Stimulated activated memory B cell treated with anti-CD40 and anti-IgM and Interleukin-4, amounts not matched to agents 10 μg/mL and 1 μg/mL and 100 μg/mL, for 72 hours (primary cell): ENCODE data around the gene ABITRAM.
"Not testable (repeated sequence)": the region's sequence is repeated elsewhere in the genome, so short reads cannot be mapped to it uniquely, and the experiment has no call there.

Experiments
- ATAC-seq: fragments of 150-1000 bp; cut with Tn5 transposase; 2 replicates; pipeline ENCODE4 v1.10.0; 2021
- H3K27ac Mint-ChIP-seq: one replicate; pipeline ENCODE4 v1.8.0; 2022; ENCODE audit warnings: mild to moderate bottlenecking, mixed read lengths
- H3K27me3 Mint-ChIP-seq: one replicate; pipeline ENCODE4 v1.8.0; 2022; ENCODE audit warnings: mixed read lengths
- H3K36me3 Mint-ChIP-seq: one replicate; pipeline ENCODE4 v1.8.0; 2022; ENCODE audit warnings: mixed read lengths
- H3K4me1 Mint-ChIP-seq: one replicate; pipeline ENCODE4 v1.8.0; 2022; ENCODE audit warnings: mixed read lengths
- H3K4me3 Mint-ChIP-seq: one replicate; pipeline ENCODE4 v1.8.0; 2022; ENCODE audit warnings: mild to moderate bottlenecking, moderate library complexity, mixed read lengths
- H3K9me3 Mint-ChIP-seq: one replicate; pipeline ENCODE4 v1.8.0; 2022; ENCODE audit warnings: mixed read lengths

Gene ABITRAM

DNA sequence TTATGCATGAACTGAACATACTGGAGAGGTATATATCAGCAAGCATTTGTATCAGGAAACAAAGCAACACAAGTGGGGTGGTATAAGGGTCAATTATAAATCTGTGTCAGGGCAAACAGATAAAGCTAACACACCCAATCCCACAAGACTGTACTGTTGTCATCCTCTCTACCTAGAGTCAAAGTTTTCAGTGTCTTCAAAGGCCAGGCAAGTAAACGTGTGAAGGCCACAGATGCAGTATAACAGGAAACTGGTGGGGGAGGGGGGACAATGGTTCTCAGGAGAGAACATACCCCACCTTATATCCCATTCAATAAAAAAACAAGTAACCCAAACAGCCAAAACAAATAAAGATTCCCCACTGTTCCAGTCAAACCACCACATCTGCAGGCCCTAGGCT, 22.4 kb upstream of the ABITRAM start:
- H3K27ac Mint-ChIP-seq, result no peak overlapping the region
- no peaks in the 10 kb centered on the region for H3K4me1 Mint-ChIP-seq
- H3K27me3 Mint-ChIP-seq, result no peaks in the 10 kb centered on the region
- no peak for ATAC-seq
- peaks cover 63% of the 10 kb centered on the region for H3K36me3 Mint-ChIP-seq
- H3K4me3 Mint-ChIP-seq, result no peak overlapping the region
- no peaks in the 10 kb centered on the region for H3K9me3 Mint-ChIP-seq

DNA sequence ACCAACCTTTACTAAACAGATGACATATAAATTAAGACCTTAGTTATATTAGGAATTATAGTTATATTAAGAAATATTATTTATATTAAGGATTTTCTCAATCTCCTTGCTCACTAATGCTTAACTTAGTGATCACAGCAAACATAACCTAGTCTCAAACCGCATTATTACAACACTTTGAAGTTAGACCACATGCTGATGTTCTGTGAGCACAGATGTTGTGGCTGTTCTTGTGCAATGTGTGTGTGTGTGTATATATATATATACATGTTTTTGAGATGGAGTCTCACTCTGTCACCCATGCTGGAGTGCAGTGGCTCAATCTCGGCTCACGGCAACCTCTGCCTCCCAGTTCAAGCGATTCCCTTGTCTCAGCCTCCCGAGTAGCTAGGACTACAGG, 20.8 kb upstream of the ABITRAM start:
- Mint-ChIP-seq H3K36me3 (peaks cover 60% of the 10 kb centered on the region), H3K4me1 (no peaks in the 10 kb centered on the region), H3K4me3 (no peak overlapping the region), H3K9me3 (no peaks in the 10 kb centered on the region), H3K27me3 (no peaks in the 10 kb centered on the region), H3K27ac (no peak overlapping the region)
- no peak for ATAC-seq

DNA sequence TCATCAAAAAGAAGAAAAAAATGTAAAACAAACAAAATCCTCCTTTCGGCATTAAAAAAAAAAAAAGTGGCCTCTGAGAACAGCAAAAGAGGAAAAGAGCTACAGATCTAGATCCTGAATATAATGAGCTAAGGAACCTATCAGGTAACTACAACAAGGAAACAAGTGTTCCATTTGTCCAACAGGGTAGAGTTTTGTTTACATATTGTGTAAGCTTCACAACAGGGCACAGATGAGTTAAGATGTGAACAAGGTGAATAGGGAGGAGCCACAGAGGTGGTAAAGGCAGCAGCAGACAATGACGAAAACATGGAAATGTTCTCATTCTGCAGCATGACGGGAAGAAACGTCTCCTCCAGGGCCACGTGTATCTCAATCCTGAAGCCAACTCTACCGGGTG, 14.7 kb upstream of the ABITRAM start:
- Mint-ChIP-seq H3K27me3 (no peaks in the 10 kb centered on the region), H3K4me3 (no peak overlapping the region), H3K36me3 (peaks cover 66% of the 10 kb centered on the region), H3K27ac (no peak overlapping the region), H3K4me1 (no peaks in the 10 kb centered on the region), H3K9me3 (no peaks in the 10 kb centered on the region)
- ATAC-seq, result no peak

DNA sequence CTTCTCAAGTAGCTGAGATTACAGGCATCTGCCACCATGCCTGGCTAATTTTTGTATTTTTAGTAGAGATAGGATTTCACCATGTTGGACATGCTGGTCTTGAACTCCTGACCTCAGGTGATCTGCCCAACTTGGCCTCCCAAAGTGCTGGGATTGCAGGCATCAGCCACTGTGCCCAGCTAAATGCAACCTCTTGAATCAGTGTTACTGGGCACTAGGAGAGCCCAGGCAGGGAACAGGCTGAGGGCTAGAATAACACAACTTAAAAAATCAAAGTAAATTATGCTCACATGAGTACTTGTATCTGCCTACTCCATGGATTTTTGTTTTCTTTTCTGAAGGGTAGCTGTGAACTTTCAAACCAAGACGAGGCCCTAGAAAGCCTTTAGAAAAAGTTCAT, 13.8 kb upstream of the ABITRAM start:
- not testable (repeated sequence) for H3K27me3 Mint-ChIP-seq, ATAC-seq, H3K4me1 Mint-ChIP-seq, H3K27ac Mint-ChIP-seq, H3K9me3 Mint-ChIP-seq, H3K4me3 Mint-ChIP-seq
- peaks cover 71% of the 10 kb centered on the region for H3K36me3 Mint-ChIP-seq

DNA sequence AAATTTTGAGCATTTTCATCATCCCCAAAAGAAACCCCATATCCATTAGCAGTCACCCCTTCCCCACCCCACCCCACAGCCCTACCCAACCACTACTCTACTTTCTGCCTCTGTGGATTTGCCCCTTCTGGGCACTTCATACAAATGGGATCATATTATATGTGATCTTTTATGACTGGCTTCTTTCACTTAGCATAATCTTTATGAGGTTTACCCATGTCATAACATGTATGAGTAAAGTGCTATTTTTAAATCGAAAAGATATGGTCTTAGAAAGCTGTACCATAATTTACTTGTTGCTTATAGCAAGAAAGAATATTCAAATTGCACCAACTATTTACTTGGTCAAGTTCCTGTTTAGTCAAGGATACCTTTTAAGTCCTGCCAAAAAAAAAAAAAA, 13.0 kb upstream of the ABITRAM start:
- Mint-ChIP-seq H3K4me3 (no peak overlapping the region), H3K36me3 (peaks cover 71% of the 10 kb centered on the region), H3K4me1 (no peaks in the 10 kb centered on the region), H3K27ac (no peak overlapping the region), H3K9me3 (no peaks in the 10 kb centered on the region), H3K27me3 (no peaks in the 10 kb centered on the region)
- ATAC-seq, result no peak

DNA sequence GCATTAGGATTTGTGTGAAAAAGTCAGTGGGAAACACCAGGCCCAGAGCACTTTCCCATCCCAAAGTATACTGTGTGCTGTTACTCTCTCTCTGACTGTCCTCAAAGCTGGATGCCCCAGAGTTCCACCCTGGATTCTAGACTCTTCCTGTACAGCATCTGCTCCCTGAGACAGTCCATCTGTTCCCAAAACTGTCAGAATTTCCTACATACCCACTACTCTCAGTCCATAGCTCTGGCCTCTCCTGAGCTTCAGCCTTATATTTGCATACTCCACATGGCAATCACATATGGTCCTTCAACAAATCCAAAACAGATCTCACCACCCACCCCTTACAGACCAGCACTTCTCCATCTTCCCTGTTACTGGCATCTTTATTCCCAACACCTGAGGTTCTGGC, 9.7 kb upstream of the ABITRAM start:
- H3K4me3 Mint-ChIP-seq, result no peak overlapping the region
- H3K27ac Mint-ChIP-seq, result no peak overlapping the region
- no peaks in the 10 kb centered on the region for H3K9me3 Mint-ChIP-seq
- H3K27me3 Mint-ChIP-seq, result no peaks in the 10 kb centered on the region
- no peak for ATAC-seq
- peaks cover 78% of the 10 kb centered on the region for H3K36me3 Mint-ChIP-seq
- no peaks in the 10 kb centered on the region for H3K4me1 Mint-ChIP-seq

DNA sequence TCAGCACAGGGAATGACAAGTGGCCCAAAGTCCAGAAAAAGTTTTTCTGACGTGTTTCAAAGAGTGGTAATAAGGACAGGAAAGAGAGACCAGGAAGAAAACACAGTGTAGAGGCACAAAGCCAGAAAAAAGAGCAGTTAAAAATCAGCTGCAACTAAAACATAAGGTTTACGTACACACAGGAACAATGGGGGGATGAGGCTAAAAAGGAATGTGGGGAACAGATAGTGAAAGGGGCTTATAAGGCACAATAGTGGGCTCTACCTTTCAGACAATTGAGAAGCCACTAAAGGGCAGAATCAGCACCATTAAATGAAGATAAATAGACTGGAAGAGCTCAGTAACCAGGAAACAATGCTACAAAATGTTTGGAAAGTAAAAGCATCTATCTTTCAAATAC, 5.8 kb upstream of the ABITRAM start:
- Mint-ChIP-seq H3K27ac (no peak overlapping the region), H3K36me3 (peaks cover 57% of the 10 kb centered on the region), H3K4me1 (peaks cover 10% of the 10 kb centered on the region), H3K4me3 (no peak overlapping the region), H3K9me3 (no peaks in the 10 kb centered on the region), H3K27me3 (no peaks in the 10 kb centered on the region)
- no peak for ATAC-seq

DNA sequence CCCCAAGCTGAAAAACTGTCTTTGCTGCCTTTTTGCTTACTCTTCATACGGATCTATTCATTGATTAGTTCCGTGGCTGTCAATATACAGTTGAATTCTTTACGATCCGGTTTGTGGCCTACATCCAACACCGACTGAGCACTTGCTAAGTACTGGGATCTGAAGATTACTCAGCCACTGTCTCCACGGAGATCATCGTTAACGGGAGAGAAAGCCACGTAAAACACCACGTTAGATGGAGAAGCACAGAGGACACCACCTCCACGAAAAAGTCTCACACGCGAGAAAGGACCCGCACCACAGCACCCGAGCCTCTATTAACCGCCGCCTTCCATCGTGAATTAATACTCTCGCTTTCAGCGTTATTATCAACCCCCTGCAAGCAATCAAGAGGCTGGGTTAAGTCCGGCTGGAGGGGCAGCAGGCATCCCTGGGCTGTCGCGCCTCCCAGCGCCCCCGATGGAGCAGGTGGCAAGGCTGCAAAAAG, 926 bp upstream of the ABITRAM start:
- H3K27me3 Mint-ChIP-seq, result no peaks in the 10 kb centered on the region
- no peaks in the 10 kb centered on the region for H3K9me3 Mint-ChIP-seq
- peaks cover 28% of the 10 kb centered on the region for H3K4me1 Mint-ChIP-seq
- peaks cover 12% of the 10 kb centered on the region for H3K36me3 Mint-ChIP-seq
- peak overlapping the region; percentile 98 for H3K4me3 Mint-ChIP-seq
- H3K27ac Mint-ChIP-seq, result peak overlapping the region; percentile 94
- ATAC-seq, result no peak

DNA sequence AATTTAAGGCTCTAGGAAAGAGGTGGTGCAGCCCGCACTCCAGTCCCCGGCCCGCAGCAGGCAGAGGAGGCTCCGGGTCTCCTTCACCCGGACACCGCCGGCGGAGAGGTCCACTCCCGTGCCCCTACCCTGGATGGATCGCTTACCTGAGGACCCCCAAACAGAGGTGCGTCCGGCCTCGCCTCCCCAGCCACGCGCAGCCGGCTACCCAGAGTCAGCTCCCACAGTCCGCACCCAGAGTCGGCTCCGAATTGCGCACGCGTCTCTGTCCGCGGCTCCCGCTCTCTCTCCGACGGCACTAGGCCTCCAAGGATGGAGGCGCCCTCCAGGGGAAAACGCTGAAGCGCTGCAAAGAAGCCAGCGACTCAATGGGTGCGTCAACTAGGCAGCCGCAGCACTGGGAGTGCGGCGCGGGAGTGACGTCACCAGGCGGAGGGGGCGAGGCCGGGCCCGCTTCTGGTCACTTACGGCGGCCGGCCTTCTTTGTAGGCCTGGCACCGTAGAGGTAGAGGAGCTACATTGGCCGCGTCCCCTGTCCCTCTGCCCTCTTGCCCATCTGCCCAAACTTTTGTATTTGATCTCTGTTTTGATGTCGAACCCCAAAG, 380 bp upstream of the ABITRAM start, which contains the start of gene ELP1:
Gene ELP1 (minus strand): TSS at position 407 of the 605 bp plus-strand sequence. CDS start 2,978 bp downstream, outside the sequence.
- Mint-ChIP-seq H3K27ac (peak within 1 kb of the TSS; percentile 94), H3K4me1 (peaks cover 28% of the 10 kb centered on the region), H3K4me3 (peak within 1 kb of the TSS; percentile 98), H3K9me3 (no peaks in the 10 kb centered on the region), H3K27me3 (no peaks in the 10 kb centered on the region), H3K36me3 (peaks cover 8% of the 10 kb centered on the region)
- peak; percentile 95 for ATAC-seq

DNA sequence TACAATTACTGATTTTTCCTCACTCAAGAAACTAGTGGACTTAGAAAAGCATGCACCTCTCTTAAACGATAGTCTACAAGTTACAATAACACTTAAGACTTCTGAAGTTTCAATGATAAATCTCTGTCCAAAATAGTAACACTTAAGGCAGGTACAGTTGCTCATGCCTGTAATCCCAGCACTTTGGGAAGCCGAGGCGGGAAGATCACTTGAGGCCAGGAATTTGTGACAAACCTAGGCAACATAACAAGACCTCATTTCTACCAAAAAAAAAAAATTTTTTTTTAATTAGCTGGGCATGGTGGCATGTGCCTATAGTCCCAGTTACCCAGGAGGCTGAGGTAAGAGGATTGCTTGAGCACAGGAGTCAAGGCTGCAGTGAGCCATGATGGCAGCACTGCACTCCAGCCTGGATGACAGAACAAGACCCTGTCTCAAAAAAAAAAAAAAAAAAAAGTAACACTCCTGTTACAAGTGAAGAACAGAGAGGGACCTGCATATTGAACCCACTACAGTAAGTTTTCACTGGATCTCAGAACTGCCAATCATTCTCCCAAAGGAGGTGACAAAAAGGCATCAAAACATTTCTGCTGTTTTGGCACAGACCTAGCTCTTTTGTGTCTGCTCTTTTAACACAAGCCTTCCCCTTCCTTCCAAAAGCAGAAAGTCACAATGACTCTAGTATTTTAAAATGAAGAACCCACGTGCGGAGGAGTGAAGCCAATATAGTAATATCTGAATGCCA, 3.5 kb downstream of the ABITRAM start:
- no peaks in the 10 kb centered on the region for H3K9me3 Mint-ChIP-seq
- peaks cover 24% of the 10 kb centered on the region for H3K4me1 Mint-ChIP-seq
- H3K4me3 Mint-ChIP-seq, result no peak overlapping the region
- ATAC-seq, result no peak
- H3K36me3 Mint-ChIP-seq, result peaks cover 21% of the 10 kb centered on the region
- H3K27me3 Mint-ChIP-seq, result no peaks in the 10 kb centered on the region
- no peak overlapping the region for H3K27ac Mint-ChIP-seq

DNA sequence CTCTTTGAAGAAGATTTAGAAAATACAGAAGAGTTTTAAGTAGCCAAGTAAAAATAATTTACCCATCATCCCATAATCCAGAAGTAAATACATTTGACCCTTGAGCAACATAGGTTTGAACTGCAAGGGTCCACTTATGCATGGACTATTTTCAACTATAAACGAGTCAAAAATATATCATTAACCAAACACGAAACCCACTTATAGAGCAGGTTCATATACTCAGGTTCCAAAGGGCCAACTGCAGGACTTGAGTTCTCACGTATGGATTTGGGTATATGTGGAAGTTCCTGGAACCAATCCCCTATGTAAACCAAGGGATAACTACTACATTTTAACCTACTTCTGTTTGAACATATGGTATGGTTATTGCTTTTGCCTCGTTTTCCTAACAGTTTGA, 5.8 kb downstream of the ABITRAM start:
- Mint-ChIP-seq H3K9me3 (no peaks in the 10 kb centered on the region), H3K4me1 (peaks cover 4% of the 10 kb centered on the region), H3K36me3 (peaks cover 21% of the 10 kb centered on the region), H3K4me3 (no peak overlapping the region), H3K27me3 (no peaks in the 10 kb centered on the region), H3K27ac (no peak overlapping the region)
- no peak for ATAC-seq

DNA sequence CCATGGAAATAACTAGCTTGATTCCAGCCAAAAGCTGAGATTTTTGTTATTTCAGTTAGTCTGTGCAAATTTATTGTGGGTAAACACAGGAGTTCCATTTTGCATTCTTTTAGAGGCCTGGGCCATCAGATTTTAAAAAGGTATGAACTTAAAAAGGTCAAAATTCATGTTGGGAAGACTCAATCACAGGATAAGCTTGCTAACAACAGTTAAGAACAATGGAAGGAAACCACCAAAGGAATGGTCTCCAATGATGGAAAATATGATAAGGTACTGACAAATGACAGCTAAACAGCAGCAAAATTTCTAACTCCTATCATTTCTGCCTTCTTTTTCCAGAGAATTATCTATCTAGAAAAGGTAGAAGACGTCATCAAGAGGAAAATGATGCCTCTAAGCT, 16.0 kb downstream of the ABITRAM start:
- Mint-ChIP-seq H3K4me3 (no peak overlapping the region), H3K4me1 (no peaks in the 10 kb centered on the region), H3K27me3 (no peaks in the 10 kb centered on the region), H3K36me3 (no peaks in the 10 kb centered on the region), H3K27ac (no peak overlapping the region), H3K9me3 (no peaks in the 10 kb centered on the region)
- no peak for ATAC-seq

DNA sequence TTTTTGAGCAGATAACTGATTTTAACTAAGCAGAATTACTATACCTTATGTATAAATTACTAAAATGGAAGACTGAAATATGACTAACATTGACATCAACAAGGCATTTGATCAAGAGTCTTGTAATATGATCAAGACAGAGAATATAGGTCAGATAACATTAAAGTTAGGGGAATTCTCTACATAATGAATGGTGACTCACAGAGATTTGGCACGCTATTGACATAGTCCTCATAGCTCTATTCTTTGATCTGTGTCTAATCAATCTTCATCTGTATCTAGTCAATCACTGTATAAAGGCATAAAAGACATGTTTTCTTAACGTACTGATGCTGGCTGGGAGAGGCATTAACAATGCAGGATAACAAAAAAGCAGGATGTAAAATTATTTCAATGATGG, 17.4 kb downstream of the ABITRAM start:
- Mint-ChIP-seq H3K36me3 (no peaks in the 10 kb centered on the region), H3K27ac (no peak overlapping the region), H3K9me3 (no peaks in the 10 kb centered on the region), H3K27me3 (no peaks in the 10 kb centered on the region), H3K4me1 (no peaks in the 10 kb centered on the region), H3K4me3 (no peak overlapping the region)
- ATAC-seq, result no peak

DNA sequence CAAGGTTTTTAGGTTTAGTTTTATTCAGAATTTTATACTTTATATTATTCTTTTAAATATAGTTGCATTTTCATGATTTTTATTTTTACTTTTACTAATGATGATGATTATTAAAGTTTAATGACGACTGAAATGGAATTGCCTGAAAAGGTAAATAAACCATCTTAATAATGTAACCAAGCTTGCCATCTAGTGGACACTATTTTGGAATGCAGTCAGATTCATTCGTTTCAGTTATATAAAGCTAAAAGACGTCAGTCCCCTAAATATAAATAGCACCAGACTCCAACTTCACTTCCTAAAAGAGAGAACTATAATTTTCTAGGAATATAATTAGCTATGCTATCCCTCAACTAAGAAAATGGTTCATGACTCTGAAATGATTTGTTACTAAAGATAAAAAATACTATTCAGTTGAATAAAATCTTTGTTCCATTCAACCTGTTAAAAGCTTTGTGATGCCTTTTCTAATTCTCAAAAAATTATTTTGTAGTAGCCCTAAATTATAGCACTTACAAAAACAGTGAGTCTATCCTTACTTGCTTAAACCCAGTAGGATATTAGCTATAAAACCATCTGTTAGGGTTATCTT, 19.9 kb downstream of the ABITRAM start:
- Mint-ChIP-seq H3K4me3 (no peak overlapping the region), H3K27ac (no peak overlapping the region), H3K9me3 (no peaks in the 10 kb centered on the region), H3K36me3 (no peaks in the 10 kb centered on the region), H3K27me3 (no peaks in the 10 kb centered on the region), H3K4me1 (no peaks in the 10 kb centered on the region)
- ATAC-seq, result no peak

DNA sequence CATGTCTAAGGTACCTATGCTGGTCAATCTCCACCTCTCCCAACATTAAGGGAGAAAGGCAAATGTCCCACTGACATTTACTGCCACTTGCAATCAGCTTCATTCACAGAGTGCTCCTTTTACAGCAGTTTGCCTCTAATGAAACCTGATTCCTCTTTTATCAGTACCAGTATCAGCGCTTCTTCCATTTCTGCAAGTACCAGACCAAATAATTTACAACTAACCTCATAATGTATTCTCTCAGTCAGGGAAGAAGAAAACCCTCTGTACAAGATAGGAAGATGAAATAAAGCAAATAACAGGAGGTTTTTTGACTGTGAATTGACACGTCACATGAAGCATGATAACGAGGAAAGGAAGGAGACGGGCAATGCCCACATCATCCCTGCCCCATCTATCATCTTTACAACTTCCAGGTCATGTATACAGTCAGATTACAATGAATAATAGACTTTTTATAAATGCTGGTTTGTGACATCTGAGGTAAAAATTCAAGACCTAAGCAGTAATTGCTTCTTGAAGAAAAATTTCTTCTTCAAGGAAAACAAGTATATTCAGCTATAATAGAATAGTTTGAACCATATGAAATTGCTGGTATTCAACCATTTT, 21.9 kb downstream of the ABITRAM start:
- H3K36me3 Mint-ChIP-seq, result no peaks in the 10 kb centered on the region

More for the DNA sequence above, 21.9 kb downstream of the ABITRAM start:
- Mint-ChIP-seq H3K4me1 (no peaks in the 10 kb centered on the region), H3K9me3 (no peaks in the 10 kb centered on the region), H3K27ac (no peak overlapping the region), H3K4me3 (no peak overlapping the region), H3K27me3 (no peaks in the 10 kb centered on the region)
- no peak for ATAC-seq
